Fibroblast of skin of right biceps (primary cell): ENCODE measurements around the gene SHOX.
A peak's percentile ranks its signal among the peaks of the same experiment; 100 is the strongest.
"Not testable (repeated sequence)": the region's sequence is repeated elsewhere in the genome, so short reads cannot be mapped to it uniquely, and the experiment has no call there.

Source experiments
- DNase-seq: peaks from one replicate; pipeline ENCODE4 v3.0.0-alpha.2; 2013

SHOX gene

DNA sequence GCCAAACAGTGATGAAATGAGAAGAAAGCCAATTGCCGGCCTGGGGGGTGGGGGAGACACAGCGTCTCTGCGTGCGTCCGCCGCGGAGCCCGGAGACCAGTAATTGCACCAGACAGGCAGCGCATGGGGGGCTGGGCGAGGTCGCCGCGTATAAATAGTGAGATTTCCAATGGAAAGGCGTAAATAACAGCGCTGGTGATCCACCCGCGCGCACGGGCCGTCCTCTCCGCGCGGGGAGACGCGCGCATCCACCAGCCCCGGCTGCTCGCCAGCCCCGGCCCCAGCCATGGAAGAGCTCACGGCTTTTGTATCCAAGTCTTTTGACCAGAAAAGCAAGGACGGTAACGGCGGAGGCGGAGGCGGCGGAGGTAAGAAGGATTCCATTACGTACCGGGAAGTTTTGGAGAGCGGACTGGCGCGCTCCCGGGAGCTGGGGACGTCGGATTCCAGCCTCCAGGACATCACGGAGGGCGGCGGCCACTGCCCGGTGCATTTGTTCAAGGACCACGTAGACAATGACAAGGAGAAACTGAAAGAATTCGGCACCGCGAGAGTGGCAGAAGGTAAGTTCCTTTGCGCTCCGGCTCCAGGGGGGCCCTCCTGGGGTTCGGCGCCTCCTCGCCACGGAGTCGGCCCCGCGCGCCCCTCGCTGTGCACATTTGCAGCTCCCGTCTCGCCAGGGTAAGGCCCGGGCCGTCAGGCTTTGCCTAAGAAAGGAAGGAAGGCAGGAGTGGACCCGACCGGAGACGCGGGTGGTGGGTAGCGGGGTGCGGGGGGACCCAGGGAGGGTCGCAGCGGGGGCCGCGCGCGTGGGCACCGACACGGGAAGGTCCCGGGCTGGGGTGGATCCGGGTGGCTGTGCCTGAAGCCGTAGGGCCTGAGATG is at the start of gene SHOX:
SHOX (plus strand) TSS at position 180 of the 885 bp plus-strand sequence; CDS start at position 287, 107 bp downstream.
- DNase-seq, result peak; percentile 57

DNA sequence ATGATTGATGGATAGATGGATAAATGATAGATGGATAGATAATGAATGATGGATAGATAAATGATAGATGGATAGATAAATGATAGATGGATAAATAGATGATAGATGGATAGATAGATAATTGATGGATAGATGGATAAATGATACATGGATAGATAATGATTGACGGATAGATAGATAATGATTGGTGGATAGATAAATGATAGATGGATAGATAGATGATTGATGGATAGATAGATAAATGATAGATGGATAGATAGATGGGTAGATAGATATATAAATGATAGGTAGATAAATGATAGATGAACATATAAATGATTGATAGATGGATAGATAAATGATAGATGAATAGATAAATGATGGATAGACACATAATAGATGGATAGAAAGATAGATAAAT is 49.5 kb upstream of the SHOX start:
- no peak for DNase-seq

DNA sequence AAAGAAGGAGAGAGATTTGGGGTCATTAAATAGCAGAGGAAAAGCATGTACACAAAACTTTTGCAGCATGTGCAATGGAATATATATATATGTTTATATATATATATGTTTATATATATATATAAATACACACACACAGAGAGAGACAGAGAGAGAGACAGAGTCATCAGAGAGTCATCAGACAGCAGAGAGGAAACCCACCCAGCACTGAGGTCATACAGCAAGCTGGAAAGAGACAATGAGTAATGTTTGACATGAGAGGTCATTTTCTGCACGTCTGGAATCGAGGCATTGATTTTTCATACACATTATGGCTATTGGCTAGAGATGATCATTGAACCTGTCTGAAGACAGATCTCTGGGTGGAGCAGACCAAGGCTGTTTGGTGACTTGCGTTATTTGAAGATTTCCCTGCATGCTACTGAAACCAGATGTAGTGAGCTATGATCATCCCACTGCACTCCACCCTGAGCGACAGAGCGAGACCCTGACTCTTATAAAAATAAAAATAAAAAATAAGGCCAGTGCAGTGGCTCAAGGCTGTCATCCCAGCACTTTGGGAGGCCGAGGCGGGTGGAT is 48.8 kb upstream of the SHOX start:
- peak; percentile 15 for DNase-seq

DNA sequence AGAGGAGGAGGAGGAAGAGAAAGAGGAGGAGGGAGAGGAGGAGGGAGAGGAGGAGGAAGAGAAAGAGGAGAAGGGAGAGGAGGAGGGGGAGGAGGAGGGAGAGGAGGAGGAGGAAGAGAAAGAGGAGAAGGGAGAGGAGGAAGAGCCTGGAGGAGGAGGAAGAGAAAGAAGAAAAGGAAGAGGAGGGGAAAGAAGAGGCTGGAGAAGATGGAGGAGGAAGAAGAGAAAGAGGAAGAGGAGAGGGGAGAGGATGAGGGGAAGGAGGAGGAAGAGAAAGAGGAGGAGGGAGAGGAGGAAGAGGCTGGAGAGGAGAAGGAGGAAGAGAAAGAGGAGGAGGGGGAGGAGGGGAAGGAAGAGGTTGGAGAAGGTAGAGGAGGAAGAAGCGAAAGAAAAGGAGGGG is 46.0 kb upstream of the SHOX start:
- DNase-seq, result no peak

DNA sequence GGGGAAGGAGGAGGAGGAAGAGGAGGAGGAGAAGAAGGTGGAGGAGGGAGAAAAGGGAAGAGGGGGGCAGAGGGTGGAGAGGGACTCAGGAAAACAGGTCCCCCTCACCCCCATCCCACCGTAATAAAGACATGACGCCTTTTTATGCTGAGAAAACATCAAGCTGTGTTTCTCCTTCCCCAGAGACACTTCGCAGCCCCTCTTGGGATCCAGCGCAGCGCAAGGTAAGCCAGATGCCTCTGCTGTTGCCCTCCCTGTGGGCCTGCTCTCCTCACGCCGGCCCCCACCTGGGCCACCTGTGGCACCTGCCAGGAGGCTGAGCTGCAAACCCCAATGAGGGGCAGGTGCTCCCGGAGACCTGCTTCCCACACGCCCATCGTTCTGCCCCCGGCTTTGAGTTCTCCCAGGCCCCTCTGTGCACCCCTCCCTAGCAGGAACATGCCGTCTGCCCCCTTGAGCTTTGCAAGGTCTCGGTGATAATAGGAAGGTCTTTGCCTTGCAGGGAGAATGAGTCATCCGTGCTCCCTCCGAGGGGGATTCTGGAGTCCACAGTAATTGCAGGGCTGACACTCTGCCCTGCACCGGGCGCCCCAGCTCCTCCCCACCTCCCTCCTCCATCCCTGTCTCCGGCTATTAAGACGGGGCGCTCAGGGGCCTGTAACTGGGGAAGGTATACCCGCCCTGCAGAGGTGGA is 45.3 kb upstream of the SHOX start:
- peak; percentile 6 for DNase-seq

DNA sequence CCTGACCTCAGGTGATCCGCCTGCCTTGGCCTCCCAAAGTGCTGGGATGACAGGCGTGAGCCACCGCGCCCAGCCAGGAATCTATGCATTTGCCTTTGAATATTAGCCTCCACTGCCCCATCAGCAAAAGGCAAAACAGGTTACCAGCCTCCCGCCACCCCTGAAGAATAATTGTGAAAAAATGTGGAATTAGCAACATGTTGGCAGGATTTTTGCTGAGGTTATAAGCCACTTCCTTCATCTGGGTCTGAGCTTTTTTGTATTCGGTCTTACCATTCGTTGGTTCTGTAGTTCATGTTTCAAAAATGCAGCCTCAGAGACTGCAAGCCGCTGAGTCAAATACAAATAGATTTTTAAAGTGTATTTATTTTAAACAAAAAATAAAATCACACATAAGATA is 44.2 kb upstream of the SHOX start:
- DNase-seq, result peak; percentile 7

DNA sequence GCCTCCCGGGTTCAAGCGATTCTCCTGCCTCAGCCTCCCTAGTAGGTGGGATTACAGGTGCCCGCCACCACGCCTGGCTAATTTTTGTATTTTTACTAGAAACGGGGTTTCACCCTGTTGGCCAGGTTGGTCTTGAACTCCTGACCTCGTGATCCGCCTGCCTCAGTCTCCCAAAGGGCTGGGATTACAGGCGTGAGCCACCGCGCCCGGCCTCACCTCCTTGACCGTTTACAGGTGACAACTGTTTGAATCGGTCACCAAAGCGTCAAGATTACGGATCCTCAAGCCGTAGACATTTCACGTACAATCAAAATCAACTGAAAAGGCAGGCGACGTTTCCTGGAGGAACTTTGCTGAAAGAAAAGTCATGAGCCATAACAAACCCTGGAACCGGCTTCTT is 41.3 kb upstream of the SHOX start:
- not testable (repeated sequence) for DNase-seq

DNA sequence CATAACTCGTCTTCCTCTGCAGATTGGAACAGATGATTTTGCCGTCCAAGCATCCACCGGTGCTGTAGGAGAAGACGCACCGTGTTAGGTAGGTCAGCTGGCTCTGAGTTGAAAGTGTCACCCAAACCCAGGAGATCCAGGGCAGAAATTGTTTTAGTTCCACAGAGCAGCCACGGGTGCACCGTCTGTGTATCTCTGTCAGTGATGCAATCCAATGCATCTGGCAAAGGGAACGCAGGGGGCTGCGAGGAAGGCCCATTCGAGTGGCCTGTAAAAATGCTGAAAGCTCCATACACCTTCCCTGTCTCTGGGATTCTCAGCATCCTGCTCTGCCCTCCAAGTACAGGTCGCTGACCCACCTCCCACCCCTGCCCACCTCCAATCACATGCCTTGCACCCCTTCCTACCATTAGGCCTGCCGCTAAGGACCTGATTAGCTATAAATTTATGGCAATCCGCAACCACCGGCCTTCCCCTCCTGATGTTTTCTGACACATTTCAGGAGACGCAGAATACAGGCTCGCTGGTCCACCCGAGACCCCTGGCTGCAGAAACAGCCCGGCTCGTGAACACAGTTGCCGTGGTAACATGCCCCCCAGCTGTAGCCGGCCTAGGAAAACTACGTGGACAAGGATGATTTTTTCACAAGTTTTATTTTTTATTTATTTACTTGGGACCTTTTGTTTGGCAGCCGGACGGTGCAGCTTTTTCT is 39.7 kb upstream of the SHOX start:
- no peak for DNase-seq

DNA sequence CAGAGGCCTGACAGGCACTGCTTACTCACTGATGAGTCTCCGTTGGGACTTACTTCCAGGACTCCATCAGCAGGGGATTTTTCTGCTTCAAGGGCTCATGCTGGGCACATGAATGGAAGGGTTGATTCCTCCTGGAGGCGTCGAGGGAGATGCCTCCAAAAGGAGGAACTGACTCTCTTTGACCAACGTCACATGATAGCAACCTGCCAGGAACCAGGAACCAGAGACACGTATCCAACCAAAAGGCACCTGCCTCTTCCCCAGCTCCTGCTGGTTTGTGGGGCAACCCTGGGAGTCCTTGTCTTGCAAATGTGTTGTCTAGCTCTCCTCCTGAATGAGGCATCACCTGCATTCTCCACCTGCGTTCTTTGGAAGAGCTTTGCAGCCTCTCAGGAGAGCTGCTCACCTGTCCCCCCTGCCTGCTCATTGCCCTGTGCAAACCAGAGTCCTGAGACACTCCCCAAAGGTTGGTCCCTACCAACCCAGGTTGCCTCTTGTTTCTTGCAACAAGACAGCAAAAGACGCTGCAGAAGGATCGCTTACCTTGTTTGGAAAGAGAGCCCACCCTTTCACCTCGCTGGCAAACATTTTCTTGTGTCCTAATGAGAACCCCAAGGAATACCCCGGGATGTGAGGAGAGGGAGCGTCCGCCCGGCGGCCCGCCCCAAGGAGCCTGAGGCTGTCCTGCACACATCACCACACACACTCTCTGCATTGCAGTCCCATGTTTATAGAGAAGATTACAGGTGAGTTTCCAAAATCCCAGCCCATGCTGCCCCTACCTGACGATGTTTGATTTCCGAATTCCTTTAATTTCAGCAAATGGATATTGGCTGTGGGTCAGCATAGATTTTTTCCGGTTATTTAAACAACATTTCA is 30.5 kb upstream of the SHOX start:
- DNase-seq, result no peak

DNA sequence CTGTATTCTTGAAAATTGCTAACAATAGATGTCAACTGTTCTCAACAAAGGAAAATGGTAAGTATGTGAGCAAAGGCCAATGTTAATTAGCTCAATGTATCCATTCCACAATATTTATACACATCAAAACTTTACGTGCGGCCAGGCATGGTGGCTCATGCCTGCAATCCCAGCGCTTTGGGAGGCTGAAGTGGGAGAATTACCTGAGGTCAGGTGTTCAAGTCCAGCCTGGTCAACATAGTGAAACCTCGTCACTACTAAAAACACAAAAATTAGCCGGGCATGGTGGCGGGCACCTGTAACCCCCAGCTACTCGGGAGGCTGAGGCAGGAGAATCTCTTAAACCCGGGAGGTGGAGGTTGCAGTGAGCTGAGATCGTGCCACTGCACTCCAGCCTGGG is 27.6 kb upstream of the SHOX start:
- not testable (repeated sequence) for DNase-seq

DNA sequence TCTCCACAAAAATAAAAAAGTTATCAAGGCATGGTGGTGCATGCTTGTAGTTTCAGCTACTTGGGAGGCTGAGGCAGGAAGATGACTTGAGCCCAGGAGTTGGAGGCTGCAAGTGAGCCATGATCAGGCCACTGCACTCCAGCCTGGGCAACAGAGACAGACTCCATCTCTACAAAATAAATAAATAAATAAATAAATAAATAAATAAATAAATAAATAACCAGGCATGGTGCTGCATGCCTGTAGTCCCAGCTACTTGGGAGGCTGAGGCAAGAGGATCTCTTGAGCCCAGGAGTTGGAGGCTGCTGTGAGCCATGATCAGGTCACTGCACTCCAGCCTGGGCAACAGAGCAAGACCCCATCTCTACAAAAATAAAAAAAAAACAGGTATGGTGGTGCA is 26.0 kb upstream of the SHOX start:
- not testable (repeated sequence) for DNase-seq

DNA sequence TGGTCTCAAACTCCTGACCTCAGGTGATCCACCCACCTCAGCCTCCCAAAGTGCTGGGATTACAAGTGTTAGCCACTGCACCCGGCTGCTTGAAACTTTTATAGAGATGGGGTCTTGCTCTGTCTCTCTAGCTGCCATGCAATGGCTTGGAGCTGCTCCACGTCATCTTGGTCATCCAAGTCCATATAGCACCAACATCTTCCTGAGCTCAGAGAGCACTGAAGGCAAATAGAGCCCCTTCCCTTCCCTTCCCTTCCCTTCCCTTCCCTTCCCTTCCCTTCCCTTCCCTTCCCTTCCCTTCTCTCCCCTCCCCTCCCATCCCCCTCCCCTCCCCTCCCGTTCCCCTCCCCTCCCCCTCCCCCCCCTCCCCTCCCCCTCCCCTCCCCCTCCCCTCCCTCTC is 22.5 kb upstream of the SHOX start:
- not testable (repeated sequence) for DNase-seq

DNA sequence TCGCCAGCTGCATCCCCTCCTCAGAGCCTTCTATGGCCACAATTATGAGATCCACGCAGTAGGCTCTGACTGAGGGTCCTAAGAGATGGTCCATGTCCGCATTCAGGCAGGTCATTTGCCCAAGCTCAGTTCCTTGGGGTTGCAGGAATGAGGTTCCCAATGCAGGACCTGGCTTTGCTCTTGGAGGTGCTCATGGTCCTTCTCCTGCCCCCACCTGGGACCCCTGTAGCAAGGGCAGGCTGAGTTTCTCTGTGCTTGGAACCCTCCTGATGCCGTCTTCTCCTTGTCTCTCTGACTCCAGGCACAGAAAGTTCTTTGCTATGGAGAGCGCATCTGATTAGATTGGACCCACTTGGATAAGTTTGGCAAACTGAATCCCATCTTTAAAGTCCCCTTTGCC is 16.5 kb upstream of the SHOX start:
- DNase-seq, result no peak

DNA sequence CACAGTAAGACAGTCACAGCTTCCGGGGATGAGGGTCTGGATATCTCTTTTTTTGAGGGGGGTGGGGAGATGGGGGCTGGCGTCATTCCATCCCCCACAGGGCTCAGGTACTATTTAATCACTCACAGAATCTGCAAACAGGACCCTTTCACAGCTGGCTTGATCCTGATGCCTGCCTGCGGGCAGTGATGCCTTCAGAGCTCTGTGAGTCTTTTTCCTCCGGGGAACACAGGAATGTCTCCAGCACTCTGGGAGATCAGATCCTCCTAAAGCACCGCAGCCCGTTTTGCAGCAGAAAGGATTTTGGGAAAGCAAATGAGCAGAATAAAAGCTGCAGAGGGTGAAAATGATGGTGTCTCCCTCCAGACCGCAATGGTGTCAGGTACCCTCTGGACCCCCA is 13.2 kb upstream of the SHOX start:
- no peak for DNase-seq

DNA sequence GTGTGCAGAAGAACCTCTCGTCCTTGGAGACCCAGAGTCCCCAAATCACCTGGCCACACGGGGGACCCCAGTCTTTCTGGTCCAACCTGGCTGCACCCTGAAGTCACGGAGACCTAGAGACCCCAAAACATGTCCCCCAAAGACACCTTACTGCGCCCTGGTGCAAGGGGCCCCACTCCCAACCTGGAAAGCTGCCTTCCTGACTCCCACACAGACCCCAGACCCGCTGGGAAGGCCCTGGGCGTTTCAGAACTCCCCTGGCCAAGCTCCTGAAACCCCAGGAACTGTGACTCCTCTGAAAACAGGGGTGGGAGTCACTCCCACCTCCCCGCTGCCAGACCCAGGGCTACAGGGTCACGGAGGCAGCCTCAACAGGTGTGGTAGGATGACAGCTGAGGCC is 12.7 kb upstream of the SHOX start:
- no peak for DNase-seq

DNA sequence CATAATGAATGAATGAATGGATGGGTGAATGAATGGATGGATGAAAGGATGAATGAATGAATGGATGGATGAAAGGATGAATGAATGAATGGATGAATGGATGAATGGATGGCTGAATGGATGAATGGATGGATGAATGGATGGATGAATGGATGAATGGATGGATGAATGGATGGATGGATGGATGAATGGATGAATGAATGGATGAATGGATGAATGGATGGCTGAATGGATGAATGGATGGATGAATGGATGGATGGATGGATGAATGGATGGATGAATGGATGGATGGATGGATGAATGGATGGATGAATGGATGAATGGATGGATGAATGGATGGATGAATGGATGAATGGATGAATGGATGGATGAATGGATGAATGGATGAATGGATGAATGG is 12.3 kb upstream of the SHOX start:
- DNase-seq, result not testable (repeated sequence)

DNA sequence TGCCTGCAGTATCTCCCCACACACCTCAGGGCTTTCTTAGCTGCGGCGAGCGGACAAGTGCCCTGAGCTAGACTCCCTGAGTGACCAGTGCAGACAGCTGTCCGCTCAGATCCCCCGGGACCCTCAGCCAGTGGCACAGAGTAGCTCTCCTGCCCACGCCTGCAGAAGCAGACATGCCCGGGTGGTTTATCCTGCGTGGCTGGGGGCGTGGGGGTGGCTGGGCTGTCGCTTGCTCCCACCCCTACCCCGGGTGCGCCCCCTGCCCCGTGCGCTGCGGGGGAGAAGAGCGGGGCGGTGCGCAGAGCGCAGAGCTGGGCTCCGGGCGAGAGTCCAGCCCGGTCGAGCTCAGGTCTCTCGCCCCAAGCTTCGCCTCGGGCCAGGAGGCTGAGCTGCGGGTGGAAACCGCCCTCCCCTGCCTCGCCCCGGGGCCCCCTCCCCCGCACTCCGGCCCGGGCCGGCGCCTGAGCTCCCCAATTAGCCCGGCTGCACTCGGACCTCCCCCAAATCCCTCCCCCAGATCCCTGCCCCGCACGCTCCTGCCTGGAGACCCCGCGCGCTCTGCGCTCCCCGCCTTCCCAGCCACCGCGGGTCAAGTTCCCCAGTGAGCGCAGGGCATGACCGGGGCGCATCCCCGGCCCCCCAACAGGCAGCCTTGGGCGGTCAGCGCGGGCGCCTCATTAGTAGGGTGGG is 11.7 kb upstream of the SHOX start:
- no peak for DNase-seq

DNA sequence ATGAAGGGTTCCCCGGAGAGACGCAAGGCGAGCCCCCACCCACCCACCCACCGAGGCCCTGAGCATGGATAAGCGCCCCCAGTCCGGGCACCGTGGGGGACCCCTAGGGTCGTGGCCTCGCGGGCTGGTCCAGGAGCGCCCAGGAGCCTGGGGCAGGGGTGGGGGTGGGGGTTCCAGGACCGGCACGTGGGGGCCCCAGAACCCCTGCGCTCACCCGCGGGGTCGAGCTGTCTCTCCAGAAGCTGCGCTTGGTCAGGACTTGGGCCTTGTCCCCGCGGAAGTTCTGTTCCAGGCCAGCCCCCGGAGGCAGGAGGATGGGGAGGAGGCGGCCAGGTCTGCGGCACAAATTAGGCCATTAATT is 11.2 kb upstream of the SHOX start:
- DNase-seq, result no peak

DNA sequence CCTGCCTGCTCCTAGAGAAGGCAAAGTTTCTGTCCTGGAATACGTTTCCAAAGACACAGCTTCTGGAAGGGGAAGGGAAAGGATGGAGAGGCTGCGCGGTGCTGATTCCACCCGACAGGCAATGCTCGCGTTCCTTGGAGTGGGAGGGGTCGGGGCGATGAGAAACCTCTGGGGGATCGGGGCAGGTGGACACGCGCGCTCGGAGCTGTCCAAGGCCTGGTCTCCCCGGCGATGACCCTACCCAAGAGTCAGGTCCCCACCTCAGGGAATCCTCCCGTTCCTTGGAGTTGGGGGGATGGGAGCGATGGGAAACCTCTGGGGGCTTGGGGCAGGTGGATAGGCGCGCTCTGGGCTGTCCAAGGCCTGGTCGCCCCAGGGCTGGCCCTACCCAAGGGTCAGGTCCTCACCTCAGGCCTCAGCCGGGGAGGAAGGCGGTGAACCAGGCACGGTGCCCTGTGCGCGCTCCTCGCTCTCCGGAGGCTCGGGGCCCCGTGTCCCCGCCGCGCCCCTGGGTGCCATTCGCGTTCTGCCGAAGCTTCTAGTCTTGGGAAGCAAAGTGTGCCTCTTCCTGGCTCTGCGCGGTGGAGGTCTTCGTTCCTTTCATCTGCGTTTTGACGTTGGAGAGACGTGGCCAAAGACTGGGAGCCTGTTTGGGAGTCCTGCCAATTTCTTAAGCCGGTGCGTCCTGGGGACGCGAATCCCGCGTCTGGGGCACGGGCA is 10.6 kb upstream of the SHOX start:
- DNase-seq, result no peak

DNA sequence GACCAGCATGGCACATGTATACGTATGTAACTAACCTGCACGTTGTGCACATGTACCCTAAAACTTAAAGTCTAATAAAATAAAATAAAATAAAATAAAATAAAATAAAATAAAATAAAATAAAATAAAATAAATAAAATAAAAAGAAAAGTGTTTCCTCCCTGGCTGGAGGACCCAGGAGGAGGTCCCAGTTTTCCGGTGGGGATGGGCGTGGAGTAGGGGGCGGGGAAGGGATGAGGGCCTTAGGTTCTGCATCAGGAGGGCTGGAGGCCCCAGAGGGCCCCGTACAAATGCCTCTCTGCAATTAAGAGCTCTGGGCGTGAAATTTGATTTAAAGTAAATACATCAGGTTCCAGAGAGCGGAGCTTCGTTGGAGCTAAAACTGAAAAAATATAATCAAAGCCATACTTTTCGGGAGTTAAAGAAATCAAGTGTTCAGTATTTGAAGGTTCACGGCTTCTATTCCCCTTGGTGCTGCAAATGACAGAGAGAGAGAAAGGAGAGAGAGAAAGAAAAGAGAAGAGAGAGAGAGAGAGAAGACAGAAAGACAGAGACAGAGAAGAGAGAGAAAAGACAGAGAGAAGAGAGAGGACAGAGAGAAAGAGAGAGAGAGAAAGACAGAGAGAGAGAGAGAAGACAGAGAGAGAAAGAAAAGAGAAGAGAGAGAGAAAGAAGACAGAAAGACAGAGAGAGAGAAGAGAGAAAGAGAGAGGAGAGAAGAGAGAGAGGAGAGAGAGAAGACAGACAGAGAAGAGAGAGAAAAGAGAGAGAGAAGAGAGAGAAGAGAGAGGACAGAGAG is 8.7 kb upstream of the SHOX start:
- DNase-seq, result no peak
